Forelimb muscle (tissue), 1 donor: ENCODE results near the gene TRABD. TPM values are rescaled to one million over a fixed set of nuclear protein-coding genes. Genes with fewer than 3 reads are reported as not detected.
"Not testable (repeated sequence)": the region's sequence is repeated elsewhere in the genome, so short reads cannot be mapped to it uniquely, and the experiment has no call there.

Source experiments
- DNase-seq: peaks from one replicate; pipeline ENCODE4 v3.0.0-alpha.2; 2013; ENCODE audit warnings: low read depth
- polyA plus RNA-seq: library from polyadenylated mRNA; unstranded; fragments of 120-200 nt; gene quantifications from one replicate; pipeline ENCODE4 v1.2.1, GENCODE V29; 2013; ENCODE audit not compliant: insufficient read length

The TRABD gene, protein sequence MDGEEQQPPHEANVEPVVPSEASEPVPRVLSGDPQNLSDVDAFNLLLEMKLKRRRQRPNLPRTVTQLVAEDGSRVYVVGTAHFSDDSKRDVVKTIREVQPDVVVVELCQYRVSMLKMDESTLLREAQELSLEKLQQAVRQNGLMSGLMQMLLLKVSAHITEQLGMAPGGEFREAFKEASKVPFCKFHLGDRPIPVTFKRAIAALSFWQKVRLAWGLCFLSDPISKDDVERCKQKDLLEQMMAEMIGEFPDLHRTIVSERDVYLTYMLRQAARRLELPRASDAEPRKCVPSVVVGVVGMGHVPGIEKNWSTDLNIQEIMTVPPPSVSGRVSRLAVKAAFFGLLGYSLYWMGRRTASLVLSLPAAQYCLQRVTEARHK
- 19.5 TPM for polyA plus RNA-seq

DNA sequence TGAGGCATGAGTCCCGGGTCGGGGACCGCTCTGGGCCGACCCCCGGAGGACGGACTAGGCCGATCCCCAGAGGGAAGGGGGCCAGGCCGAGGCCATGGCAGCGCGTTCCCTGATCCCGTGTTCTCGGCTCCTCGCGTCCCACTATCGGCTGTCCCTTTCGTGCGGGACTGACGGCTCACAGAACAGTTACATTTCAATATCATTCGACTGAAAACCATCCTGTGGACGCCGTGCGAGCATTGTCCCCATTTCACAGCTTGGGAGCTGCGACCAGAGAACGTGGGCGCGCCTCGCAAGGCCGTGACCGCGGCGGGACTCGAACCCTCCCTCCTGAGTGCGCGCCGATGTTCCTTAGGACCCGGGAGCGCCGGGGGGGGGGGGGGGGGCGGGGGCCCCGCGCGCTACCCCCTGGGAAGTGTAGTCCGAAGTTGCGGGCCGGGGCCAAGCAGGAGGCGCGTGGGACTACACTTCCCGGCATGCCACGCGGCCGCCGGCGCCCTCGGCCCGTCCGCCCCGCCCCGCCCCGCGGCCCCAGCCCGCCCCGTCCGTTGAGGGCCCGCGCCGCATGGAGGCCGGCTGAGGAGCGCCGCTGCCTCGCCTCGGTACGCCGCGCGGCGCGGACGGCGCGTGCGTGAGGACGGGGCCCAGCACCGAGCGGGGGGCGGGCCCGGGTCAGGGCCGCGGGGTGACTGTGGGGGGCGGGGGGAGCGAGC, at the start of gene TRABD:
TRABD (plus strand) TSS at position 539 of the 713 bp plus-strand sequence. CDS start 7,148 bp downstream, outside the sequence.
- peak; percentile 60 for DNase-seq

DNA sequence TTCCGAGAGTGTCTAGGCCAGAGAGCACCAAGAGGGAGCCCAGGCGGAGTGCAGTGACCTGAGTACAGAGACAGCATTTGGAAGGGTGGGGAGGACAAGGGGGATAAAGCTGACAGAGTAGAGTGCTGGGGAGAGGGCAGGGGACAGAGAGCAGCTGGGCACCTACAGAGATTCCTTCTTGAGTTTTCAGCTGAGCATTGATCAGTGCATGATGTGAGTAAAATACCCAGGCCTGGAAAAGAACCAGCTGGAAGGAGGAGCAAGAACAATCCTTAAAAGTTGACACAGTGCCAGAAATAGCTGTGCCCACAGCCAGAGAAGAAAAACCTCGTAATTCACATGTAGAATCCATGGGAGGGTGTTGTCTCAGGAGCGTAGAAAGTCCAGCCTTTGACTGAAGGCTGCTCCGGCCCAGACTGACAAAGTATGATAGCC, 49.1 kb upstream of the TRABD start:
- no peak for DNase-seq

DNA sequence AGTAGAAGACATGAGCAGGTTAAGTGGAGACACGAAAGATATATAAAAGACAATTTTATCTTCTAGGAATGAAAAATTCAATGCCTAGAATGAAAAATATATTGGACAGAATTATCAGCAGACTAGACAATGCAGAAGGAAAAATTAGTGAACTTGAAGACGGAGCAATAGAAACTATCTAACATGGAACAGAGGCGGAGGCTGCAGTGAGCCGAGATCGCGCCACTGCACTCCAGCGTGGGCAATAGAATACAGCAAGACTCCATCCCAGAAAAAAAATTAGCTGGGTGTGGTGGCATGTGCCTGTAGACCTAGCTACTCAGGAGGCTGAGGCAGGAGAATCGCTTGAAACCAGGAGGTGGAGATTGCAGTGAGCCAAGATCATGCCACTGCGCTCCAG, 48.4 kb upstream of the TRABD start:
- not testable (repeated sequence) for DNase-seq

DNA sequence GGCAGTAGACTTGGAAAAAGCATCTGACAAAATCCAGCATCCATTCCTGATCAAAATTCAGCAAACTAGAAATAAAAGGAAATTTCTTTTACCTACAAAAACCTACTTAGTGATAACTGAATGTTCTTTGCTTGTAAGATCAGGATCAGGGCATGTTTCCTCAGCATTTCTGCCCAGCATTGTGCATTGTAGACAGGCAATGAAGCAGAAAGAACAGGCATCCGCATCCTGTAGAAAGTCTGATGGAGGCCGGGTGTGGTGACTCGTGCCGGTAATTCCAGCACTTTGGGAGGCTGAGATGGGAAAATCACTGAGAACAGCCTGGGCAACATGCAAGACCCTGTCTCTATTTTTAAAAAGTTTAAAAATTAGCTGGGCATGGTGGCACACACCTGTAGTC, 47.7 kb upstream of the TRABD start:
- no peak for DNase-seq

DNA sequence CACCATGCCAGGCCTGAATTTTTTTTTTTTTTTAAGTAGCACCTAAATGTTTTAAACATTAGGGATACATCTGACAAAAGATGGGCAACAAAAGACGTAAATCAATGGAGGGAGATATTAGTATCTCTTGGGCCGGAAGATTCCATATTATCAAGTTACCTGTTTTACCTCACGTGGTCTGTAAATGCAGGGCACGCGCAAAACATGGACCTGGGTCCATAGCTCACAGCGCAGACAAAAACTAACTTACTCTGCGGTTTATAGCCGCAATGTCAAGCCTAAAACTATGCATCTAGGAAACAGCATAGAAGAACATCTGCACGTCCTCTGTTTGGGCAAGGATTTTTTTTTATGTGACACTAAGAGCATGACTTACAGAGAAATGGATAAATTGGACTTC, 46.7 kb upstream of the TRABD start:
- no peak for DNase-seq

DNA sequence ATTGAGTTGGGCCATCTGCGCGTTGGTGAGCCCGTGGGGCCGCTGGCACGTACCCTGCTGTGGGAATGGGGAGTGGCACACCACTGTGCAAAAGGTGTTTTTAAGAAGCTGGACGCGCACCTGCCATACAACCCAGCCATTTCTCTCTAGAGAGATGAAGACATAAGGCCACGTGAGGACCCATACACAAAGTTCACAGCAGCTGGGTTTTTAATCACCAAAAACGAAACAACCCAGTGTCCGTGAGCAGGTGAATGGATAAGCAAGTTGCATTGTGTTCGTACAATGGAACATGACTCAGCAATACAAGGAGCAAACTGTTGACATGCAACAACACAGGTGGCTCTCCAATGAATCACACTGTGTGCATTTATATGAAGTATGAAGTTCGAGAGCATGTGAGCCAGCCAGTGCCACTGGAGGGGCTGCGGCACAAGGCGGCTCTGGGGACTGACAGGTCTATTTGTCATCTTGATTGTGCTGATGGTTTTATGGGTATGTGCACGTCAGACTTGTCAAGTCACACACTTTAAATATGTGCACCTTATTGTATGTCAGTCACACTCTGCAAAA, 45.8 kb upstream of the TRABD start:
- DNase-seq, result no peak

DNA sequence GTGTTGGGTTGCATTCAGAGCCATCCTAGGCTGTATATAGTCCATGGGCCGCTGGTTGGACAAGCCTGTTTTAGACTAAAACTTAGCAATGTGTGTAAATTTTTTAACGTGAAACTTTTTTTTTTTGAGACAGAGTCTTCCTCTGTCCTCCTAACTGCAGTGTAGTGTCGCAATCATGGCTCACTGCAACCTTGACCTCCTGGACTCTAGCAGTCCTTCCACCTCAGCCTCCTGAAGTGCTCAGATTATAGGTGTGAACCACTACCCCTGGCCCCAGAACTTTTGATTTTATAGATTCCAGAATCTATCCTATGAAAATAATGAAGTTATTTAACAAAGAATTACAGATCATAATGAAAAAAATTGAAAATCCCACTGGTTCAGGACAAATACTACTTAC, 45.1 kb upstream of the TRABD start:
- DNase-seq, result no peak

DNA sequence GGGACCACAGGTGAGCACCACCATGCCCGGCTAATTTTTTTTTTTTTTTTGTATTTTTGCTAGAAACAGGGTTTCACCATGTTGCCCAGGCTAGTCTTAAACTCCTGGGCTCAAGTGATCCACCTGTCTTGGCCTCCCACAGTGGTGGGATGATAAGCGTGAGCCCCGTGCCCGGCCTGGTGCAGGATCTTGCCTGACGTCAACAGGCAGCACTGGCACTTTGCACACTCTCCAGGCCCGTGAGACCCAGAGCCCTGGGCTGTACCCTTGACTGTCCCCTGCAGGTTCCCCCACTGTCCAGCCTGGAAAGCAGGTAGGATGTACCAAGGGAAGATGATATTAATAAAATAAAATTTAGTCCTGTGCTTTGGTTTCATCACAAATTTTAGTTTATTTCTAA, 44.3 kb upstream of the TRABD start:
- no peak for DNase-seq

DNA sequence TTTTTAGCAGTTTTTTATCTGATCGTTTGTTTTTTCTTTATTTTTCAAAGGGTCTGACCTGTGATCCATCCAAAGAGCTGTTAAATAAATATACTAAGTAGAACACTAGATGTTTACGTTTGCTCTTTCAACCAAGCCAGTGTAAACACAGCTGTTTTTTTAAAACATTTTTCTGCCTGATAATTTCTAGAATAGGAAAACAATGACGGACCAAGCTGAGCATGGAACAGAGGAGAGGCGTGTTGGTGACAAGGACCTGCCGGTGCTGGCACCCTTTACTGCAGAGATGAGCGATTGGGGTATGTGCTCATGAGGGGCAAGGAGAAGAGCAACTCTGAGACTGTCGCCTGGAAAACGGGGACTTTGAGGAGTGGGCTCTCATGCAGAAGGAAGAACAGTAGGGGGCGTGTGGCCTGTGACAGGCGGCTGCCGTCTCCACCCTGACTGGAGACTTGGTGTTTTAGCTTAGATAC, 43.8 kb upstream of the TRABD start:
- no peak for DNase-seq

DNA sequence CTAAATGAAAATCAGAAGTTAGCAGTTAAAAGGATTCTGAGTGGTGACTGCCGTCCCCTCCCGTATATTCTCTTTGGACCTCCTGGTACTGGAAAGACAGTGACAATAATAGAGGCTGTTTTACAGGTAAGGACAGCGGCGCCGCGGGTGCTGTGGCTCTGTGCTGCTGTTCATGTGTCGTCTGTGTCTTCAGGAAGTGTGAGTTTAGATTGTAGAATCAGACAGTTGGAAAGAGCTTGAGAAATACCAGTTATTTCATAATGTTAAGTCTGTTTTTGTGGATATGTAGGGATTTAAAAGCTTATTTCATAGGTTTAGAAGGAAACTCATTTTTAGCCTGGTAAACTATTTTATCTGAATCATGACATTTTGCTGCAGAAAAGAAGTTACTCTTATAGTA, 42.6 kb upstream of the TRABD start:
- DNase-seq, result no peak

DNA sequence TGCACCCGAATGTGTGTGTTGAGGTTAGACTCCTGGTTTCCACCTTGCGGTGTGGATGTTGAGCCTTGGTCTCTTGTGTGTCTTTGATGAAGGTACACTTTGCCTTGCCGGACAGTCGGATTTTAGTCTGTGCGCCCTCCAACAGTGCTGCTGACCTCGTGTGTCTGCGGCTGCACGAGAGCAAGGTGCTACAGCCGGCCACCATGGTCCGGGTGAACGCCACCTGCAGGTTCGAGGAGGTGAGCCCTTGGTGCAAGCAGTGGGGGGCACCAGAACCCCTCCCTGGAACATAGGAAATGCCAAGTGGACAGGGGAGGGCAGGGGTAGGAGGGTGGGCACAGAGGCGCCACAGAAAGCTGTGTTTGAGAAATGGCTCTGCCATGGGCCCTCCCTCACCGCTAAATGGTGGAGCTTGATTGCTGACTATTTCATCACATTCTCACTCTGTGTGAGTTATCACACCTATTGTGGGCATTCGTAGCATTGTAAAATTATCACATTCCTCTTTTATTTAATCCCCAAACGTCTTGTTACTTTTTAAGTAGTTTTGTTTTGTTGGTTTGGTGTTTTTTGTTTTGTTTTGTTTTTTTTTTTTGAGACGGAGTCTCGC, 41.6 kb upstream of the TRABD start:
- no peak for DNase-seq

DNA sequence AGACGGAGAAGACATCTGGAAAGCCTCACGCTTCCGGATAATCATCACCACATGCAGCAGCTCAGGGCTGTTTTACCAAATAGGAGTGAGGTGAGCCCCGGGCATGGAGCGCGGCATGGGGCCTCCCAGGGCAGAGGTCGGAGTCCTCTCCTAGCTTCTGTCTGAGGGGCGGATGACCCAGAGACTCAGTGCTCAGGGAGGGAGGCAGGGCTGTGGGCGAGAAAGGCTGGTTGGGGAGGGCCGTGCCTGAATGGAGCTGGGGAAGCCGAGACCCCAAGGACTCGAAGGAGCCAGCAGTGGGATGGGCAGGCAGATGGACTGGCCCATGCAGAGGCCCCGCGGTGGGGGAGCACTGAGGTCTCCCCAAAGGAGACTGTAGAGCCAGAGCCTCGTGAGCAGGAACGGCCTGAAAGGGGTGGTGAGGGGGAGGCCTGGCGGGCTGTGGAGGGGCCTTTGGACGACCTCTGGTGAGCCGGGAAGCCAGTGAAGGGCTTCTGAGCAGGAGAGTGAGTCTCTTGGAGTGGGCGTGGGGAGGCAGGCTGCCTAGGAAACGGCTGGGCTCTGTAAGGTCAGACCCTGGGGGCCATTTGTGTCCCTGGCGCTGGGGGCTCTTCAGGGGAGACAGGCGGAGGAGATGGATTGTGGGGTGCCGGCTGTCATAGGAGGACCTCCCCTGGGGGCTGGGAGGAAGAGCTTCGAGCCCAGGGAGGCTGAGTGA, 39.8 kb upstream of the TRABD start:
- no peak for DNase-seq

DNA sequence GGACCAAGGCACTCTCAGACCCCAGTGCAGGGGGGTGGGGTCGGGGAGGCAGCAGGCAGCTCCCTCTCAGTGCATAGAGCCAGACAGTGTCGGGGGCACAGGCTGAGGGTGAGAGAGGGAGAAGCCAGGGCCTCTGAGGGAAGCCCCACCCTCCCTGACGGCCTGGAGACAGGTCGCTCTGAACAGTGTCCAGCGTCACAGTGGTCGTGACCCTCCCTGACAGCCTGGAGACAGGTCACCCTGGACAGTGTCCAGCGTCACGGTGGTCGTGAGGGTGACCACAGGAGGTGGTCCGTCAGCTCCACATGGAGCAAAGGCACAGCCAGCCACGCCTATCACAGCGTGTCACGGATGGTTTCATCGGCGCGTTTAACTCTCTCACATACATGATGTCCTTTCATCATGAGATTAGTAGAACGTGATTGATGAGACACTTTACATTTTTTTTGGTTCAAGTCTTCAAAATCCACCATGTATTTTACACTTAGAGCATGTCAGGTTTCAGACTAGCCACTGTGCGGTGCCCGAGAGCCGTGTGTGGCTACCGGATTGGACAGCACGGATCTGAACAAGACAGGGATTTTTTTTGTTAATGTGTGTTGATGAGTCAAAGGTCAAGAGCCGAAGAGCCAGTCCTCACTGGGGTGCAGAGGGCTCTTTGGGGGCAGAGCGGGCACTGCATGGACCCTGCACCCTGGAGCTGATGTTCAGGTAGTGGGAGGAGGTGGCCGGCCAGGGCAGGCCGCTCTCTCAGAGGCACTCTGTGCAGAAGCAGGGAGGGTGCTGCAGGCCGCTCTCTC, 39.1 kb upstream of the TRABD start:
- peak; percentile 43 for DNase-seq

DNA sequence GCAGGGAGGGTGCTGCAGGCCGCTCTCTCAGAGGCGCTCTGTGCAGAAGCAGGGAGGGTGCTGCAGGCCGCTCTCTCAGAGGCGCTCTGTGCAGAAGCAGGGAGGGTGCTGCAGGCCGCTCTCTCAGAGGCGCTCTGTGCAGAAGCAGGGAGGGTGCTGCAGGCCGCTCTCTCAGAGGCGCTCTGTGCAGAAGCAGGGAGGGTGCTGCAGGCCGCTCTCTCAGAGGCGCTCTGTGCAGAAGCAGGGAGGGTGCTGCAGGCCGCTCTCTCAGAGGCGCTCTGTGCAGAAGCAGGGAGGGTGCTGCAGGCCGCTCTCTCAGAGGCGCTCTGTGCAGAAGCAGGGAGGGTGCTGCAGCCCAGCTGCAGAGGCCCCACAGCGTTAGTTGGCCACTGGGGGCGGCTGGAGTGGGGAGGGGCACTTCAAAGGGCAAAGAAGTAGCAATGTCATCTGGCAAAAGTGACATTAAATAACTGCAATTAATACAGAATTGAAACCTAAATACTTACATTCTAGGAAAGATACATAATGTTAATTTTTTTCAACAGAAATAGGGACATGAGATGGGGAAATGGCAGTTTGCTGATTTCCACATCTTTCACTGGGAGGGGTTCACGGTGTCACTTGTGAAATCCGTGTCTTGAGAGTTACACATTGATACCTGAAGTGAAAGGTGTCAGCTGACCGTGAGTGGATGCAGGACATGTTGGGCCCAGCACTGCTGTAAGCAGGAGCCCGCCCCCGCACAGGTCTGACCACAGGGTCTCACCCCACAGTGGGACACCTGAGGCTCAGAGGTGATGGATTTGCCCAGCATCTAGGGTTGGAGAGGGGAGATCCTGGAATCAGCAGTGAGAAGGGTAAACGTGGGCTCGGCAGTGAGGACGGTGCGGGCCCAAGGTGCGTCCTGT, 38.2 kb upstream of the TRABD start:
- DNase-seq, result not testable (repeated sequence)

DNA sequence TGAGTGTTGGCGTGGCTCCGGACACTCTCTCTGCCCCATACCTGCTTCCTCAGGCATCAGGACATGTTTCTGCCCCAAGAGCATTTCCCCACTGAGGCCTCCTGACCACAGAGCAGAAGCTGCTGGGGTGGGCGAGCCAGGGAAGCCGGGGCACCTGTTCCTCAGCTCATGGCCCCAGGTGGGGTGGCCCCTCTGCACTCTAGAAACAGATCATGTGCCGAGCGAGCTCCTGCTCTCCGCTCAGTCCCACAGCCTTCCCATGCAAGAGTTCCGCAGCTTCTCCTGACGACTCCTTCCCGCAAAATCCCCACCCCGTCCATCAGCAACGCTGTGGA, 37.6 kb upstream of the TRABD start:
- no peak for DNase-seq

DNA sequence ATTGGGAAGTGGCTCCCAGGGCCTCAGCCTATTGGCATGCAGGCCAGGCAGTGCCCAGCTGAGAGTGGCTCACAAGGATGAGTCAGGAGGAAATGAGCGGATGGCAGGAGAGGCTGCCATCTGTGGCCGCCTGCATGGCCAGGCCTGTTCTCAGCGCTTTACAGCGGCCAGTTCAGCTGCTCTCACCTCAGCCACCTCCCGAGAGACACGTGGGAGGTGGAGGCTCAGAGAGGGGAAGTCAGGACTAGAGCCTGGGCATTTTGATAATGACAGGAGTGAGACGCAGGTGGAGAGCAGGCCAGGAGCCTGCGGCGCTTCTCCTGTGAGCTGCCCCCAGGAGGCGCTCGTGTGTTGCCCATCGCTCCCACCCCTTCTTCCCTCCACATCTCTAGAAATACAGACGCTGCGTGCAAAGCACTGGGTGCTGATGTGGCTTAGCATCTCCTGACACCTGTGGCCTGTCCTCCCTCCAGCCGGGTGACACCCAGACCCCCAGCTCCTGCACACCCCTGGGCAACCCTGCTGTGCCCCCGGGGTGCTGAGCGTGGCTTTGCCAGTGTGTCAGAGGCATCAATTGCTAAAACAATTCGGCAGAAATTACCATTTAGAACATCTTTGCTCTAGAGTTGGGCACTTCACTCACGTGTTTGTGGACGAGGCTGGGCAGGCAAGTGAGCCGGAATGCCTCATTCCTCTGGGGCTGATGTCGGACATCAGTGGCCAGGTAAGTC, 36.6 kb upstream of the TRABD start:
- DNase-seq, result no peak

DNA sequence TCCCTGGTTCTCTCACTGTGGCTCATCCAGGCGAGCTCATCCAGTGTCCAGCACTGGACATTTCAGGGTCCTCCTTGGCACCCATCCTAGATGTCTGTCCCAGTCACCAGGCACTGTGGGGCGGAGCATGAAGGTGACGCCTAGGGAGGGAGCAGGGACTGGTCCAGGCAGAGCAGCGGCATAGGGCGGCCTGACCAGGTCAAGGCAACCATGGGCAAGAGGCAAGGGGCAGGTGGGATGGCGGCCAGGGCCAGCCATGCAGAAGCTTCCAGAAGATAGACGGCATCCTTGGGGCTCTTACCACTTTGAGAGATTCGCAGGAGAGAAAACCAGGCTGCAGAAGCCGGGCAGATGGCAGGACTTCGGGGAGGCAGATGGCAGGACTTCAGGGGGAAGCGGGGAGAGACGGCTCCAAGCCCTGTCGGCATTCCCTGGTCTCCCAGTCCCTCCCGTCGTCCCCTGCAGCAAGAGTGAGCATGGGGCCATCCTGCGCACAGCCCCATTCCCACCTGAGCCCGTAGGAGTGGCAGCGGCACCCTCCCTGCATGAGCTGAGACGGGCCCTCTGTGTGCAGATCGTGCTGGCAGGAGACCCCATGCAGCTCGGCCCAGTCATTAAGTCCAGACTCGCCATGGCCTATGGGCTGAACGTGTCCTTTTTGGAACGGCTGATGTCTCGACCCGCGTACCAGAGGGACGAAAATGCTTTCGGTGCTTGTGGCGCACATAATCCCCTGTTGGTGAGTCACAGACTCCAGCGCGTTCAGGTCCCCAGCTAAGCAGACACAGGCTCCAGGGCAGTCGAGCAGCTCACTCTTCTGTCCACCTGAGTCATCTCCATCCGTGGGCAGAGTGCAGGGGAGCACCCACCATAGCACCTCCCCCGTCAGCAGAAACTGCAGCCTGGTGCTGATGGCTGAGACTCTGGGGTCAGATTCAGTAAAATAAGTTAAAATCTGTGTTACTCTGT, 35.3 kb upstream of the TRABD start:
- no peak for DNase-seq
